ENCODE results near the gene SIL1. TPM values are rescaled to one million over a fixed set of nuclear protein-coding genes. Genes with fewer than 3 reads are reported as not detected.
A peak's percentile ranks its signal among the peaks of the same experiment; 100 is the strongest.

SIL1 gene
- total RNA-seq, 1 experiment from 2014 or later: 10.7 TPM

- Mint-ChIP-seq H3K27ac (no peak overlapping the region), H3K4me1 (peaks cover 9% of the 10 kb centered on the region), H3K4me3 (no peak overlapping the region), H3K9me3 (no peaks in the 10 kb centered on the region), H3K27me3 (ENCODE audit: low read depth) (no peaks in the 10 kb centered on the region), H3K36me3 (no peaks in the 10 kb centered on the region)
- POLR2A ChIA-PET: no interaction called here
- no peak for TF ChIP-seq CBFB (CRISPR knock-in tag; IDR thresholded peaks at IDR 0.05; ENCODE audit: low read depth)
- DNase-seq (ENCODE audit: low spot score) (peak; percentile 19), ATAC-seq (peak; percentile 77)
- CTCF ChIA-PET: interaction anchor here (2.0 kb wide), 1 partner anchor 125 kb away, joined by 8 read pairs; no protein-coding TSS in a partner anchor
These were observed 60.5 kb downstream of the SIL1 start for GRCh38 chr5:139137697-139138096.

- H3K4me3 Mint-ChIP-seq: no peak overlapping the region
- DNase-seq (ENCODE audit: low spot score): no peak
- peaks cover 21% of the 10 kb centered on the region for H3K4me1 Mint-ChIP-seq
- TF ChIP-seq ZNF232 (CRISPR knock-in tag; IDR thresholded peaks at IDR 0.05): no peak
- no peak for TF ChIP-seq SMAD4 (CRISPR knock-in tag; IDR thresholded peaks at IDR 0.05)
- no peak for TF ChIP-seq ATF1 (CRISPR knock-in tag; IDR thresholded peaks at IDR 0.05)
- TF ChIP-seq ZNF263 (CRISPR knock-in tag; IDR thresholded peaks at IDR 0.05; ENCODE audit: low read depth): no peak
- TF ChIP-seq FOXK1 (CRISPR knock-in tag; IDR thresholded peaks at IDR 0.05): no peak
- TF ChIP-seq NR1H2 (CRISPR knock-in tag; IDR thresholded peaks at IDR 0.05): no peak
- TF ChIP-seq, protein P1, sequence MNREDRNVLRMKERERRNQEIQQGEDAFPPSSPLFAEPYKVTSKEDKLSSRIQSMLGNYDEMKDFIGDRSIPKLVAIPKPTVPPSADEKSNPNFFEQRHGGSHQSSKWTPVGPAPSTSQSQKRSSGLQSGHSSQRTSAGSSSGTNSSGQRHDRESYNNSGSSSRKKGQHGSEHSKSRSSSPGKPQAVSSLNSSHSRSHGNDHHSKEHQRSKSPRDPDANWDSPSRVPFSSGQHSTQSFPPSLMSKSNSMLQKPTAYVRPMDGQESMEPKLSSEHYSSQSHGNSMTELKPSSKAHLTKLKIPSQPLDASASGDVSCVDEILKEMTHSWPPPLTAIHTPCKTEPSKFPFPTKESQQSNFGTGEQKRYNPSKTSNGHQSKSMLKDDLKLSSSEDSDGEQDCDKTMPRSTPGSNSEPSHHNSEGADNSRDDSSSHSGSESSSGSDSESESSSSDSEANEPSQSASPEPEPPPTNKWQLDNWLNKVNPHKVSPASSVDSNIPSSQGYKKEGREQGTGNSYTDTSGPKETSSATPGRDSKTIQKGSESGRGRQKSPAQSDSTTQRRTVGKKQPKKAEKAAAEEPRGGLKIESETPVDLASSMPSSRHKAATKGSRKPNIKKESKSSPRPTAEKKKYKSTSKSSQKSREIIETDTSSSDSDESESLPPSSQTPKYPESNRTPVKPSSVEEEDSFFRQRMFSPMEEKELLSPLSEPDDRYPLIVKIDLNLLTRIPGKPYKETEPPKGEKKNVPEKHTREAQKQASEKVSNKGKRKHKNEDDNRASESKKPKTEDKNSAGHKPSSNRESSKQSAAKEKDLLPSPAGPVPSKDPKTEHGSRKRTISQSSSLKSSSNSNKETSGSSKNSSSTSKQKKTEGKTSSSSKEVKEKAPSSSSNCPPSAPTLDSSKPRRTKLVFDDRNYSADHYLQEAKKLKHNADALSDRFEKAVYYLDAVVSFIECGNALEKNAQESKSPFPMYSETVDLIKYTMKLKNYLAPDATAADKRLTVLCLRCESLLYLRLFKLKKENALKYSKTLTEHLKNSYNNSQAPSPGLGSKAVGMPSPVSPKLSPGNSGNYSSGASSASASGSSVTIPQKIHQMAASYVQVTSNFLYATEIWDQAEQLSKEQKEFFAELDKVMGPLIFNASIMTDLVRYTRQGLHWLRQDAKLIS (CRISPR knock-in tag; IDR thresholded peaks at IDR 0.05; ENCODE audit: borderline replicate concordance): no peak
- TF ChIP-seq ZNF138 (CRISPR knock-in tag; conservative IDR thresholded peaks at IDR 0.05): no peak
- no peak for TF ChIP-seq TP53 (CRISPR knock-in tag; IDR thresholded peaks at IDR 0.05)
- no peak for TF ChIP-seq ETV6 (CRISPR knock-in tag; IDR thresholded peaks at IDR 0.05)
- no peak for TF ChIP-seq ESRRA (CRISPR knock-in tag; IDR thresholded peaks at IDR 0.05; ENCODE audit: borderline replicate concordance)
- TF ChIP-seq, protein P2, sequence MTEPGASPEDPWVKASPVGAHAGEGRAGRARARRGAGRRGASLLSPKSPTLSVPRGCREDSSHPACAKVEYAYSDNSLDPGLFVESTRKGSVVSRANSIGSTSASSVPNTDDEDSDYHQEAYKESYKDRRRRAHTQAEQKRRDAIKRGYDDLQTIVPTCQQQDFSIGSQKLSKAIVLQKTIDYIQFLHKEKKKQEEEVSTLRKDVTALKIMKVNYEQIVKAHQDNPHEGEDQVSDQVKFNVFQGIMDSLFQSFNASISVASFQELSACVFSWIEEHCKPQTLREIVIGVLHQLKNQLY (CRISPR knock-in tag; IDR thresholded peaks at IDR 0.05): no peak
- TF ChIP-seq MYBL2 (CRISPR knock-in tag; IDR thresholded peaks at IDR 0.05): no peak
- TF ChIP-seq ZNF317 (CRISPR knock-in tag; IDR thresholded peaks at IDR 0.05; ENCODE audit: borderline replicate concordance, low read depth): no peak
- TF ChIP-seq, protein P3, sequence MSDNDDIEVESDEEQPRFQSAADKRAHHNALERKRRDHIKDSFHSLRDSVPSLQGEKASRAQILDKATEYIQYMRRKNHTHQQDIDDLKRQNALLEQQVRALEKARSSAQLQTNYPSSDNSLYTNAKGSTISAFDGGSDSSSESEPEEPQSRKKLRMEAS (CRISPR knock-in tag; IDR thresholded peaks at IDR 0.05): no peak
- no peak for TF ChIP-seq ZNF281 (CRISPR knock-in tag; IDR thresholded peaks at IDR 0.05)
- ChIA-PET CTCF (interaction anchor here (1.2 to 1.7 kb wide), 2 partner anchors 127 to 203 kb away, joined by 4 read pairs; no protein-coding TSS in a partner anchor), POLR2A (interaction anchor here (0.6 kb wide), 1 partner anchor 50 kb away, joined by 4 read pairs; no protein-coding TSS in a partner anchor)
- H3K27me3 Mint-ChIP-seq (ENCODE audit: low read depth): no peaks in the 10 kb centered on the region
- H3K27ac Mint-ChIP-seq: no peak overlapping the region
- no peaks in the 10 kb centered on the region for H3K9me3 Mint-ChIP-seq
- no peak for ATAC-seq
- no peaks in the 10 kb centered on the region for H3K36me3 Mint-ChIP-seq
These were observed 63.3 kb downstream of the SIL1 start for GRCh38 chr5:139134906-139135305.

All from WTC11 (cell line).